Activated T-helper 1 cell treated with Interleukin-2 at 50 U/mL for 16 hours (primary cell): ENCODE measurements around the gene SLC13A2.
"Not testable (repeated sequence)": the region's sequence is repeated elsewhere in the genome, so short reads cannot be mapped to it uniquely, and the experiment has no call there.

Experiments used
- DNase-seq: peaks from one replicate; pipeline ENCODE4 v3.0.0-alpha.2; 2020; ENCODE audit warnings: low read depth

SLC13A2 gene

DNA sequence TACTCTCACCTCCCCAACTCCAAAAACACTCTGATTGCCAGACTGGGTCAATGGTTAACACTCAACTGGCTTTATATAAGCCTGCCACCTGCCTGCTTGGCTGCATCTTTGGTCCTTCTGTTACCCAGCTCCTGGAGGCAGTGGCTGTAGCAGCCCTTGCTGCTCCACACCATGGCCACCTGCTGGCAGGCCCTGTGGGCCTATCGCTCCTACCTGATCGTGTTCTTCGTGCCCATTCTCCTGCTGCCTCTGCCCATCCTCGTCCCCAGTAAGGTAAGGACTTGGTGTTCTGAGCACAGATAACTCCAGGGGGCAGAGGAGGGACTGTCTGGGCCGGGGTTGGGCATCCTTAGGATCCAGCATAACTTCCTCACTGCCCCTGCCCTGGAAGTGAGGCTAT is at the start of gene SLC13A2:
Gene SLC13A2 (plus strand): TSS at position 103 of the 400 bp plus-strand sequence. CDS start 69 bp downstream, at position 172.
- no peak for DNase-seq

DNA sequence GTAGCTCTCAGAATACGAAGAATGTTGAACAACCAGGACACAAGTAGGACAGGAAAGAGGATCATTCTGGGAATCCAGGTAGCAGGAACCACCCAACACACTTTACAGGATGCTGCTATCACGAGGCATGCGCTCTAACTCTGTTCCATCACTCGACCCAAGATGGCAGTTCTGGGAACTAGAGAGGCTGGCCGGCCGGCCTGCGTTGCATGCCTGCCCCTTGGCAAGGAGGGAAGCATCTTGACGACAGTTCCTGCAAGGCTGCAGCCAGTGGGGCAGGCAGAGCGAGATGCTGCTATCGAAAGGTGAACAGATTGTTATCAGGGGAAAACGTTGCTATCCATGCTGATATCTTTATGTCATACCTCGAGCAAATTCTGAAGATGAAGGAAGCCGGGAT is 48.2 kb upstream of the SLC13A2 start:
- no peak for DNase-seq

DNA sequence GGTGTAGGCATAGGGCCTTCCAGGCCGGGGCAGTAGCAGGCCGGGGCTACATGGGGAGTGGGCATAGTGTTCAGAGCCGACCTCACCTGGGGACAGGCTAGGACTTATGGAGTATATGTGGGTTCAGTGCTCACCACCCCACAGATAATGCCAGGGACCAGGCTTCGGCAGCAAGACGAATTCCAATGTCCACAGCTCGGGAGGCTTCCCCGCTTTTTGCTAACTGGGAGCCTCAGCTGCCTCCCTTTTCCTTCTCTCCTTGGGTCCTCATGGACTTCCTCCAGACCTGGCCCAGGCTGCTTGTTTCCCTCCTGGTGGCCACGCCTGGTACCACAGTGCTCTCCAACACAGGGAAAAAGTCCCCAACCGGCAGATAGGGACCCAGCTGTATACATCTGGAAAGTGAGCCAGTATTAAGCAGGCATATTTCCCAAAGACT is 47.3 kb upstream of the SLC13A2 start:
- DNase-seq: no peak

GRCh38 chr17:28427371-28427770 is 46.1 kb upstream of the SLC13A2 start:
- DNase-seq: no peak

DNA sequence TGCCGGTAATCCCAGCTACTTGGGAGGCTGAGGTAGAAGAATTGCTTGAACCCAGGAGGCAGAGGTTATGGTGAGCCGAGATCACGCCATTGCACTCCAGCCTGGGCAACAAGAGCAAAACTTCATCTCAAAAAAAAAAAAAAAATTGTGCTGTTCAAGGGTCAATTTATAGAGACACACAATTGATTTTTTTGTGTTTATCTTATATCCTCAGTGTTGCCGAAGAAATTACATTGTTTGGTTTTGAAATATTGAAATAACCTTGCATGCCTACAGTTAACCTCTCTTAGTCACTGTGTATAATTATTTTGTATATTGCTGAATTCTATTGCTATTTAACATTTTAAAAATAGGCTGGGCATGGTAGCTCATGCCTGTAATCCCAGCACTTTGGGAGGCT is 45.5 kb upstream of the SLC13A2 start:
- not testable (repeated sequence) for DNase-seq

GRCh38 chr17:28433721-28434120 is 39.7 kb upstream of the SLC13A2 start:
- DNase-seq: no peak

DNA sequence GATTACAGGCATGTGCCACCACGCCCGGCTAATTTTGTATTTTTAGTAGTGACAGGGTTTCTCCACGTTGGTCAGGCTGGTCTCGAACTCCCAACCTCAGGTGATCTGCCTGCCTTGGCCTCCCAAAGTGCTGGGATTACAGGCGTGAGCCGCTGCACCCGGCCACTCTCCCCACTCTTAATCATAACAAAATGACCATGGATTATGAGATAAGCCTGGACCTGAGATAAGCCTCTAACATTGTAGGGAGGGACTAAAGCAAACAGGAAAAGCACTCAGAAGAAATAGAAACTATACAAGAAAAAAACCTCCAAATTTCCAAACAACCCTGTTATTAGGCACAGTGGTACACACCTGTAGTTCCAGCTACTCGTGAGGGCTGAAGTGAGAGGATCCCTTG is 39.1 kb upstream of the SLC13A2 start:
- not testable (repeated sequence) for DNase-seq

DNA sequence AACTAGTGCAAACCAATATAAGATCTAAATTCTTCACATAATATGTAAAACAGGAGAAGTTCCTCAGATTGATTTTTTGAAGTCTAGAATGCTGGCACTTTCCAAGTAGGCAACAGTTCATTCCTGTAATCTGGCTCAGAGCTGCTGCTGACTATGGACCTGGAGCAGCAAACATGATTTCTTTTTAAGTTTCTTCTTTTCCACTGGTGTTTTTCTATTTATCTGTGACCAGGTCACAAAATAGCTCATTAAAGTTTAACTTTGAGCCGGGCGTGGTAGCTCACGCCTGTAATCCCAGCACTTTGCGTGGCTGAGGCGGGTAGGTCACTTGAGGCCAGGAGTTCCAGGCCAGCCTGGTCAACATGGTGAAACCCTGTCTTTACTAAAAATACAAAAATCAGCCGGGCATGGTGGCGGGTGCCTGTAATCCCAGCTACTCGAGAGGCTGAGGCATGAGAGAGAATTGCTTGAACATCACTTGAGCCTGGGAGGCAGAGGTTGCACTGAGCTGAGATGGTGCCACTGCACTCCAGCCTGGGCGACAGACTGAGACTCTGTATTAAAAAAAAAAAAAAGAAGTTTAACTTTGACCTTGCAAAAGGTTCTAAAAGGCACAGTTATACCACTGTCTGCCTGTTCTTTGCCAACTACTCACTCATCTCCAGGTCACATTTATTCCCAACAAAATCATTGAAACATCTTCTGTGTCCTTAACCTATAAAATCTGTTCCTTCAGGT is 29.4 kb upstream of the SLC13A2 start:
- DNase-seq: no peak

DNA sequence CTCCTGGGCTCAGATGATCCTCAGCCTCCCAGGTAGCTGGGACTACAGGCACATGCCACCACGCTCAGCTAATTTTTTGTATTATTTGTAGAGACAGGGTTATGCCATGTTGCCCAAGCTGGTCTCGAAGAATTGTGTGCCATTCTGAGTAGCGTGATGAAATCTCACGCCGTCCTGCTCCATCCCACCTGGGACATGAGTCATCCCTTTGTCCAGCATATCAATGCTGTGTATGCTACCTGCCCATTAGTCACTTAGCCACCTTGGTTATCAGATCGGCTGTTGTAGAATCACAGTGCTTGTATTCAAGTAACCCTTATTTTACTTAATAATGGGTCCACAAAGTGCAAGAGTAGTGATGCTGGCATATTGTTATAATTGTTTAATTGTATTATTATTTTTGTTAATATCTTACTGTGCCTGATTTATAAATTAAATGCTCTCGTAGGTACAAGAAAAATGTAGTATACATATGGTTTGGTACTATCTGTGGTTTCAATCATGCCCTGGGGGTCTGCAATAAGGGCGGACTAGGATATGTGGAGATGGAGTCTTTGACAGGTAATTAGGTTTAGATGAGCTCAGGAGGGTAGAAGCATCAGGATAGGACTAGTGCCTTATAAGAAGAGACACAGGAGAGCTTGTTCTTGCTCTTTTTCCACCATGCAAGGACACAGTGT is 26.6 kb upstream of the SLC13A2 start:
- no peak for DNase-seq

DNA sequence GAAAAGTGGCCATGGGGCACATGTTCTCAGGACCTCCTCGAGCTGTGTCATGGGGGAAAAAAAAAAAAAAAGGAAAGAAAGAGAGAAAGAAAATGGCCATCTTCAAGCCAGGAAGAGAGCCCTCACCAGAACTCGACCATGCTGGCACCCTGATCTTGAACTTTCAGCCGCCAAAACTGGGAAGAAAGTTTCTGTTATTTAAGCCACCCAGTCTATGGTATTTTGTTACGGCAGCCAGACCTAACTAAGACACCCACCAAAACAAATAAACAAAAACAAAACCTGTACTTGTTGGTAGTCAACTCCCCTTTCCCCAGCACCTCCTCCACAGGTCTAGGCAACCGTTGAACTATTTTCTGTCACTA is 26.1 kb upstream of the SLC13A2 start:
- DNase-seq: no peak

- no peak for DNase-seq
Measured at GRCh38 chr17:28449859-28450258, 23.6 kb upstream of the SLC13A2 start.

DNA sequence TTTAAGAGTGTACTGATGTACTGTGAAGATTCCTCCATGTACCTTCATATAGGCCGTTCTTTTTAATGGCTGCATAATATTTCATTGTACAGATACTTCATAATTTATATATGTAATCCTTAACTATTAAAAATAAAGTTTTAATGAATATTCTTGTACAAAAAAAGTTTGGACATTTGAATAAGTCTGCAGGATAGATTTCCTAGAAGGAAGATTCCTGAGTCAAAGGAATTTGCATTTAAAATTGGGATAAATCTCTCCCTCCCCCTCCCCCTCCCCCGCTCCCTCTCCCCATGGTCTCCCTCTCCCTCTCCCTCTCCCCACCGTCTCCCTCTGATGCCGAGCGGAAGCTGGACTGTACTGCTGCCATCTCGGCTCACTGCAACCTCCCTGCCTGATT is 15.6 kb upstream of the SLC13A2 start:
- DNase-seq: no peak

- not testable (repeated sequence) for DNase-seq
Measured at GRCh38 chr17:28458881-28459280, 14.6 kb upstream of the SLC13A2 start.

GRCh38 chr17:28460901-28461300 is 12.5 kb upstream of the SLC13A2 start:
- DNase-seq: no peak

- no peak for DNase-seq
Measured at GRCh38 chr17:28466001-28466400, 7.4 kb upstream of the SLC13A2 start.

- DNase-seq: no peak
Measured at GRCh38 chr17:28466521-28467048, 6.9 kb upstream of the SLC13A2 start.

DNA sequence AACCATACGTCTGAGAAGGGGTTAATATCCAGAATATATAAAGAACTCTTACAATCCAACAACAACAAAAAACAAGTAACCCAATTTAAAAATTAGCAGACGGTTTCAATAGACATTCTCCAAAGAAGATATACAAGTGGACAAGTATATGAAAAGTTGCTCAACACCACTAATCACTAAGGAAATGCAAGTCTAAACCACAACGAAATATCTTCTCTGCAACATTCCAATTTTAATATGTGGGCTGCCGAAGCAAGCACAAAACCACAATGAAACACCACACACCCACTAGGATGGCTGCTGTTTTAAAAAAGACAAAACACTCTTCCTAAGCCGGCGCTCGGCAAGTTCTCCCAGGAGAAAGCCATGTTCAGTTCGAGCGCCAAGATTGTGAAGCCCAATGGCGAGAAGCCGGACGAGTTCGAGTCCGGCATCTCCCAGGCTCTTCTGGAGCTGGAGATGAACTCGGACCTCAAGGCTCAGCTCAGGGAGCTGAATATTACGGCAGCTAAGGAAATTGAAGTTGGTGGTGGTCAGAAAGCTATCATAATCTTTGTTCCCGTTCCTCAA is 5.9 kb upstream of the SLC13A2 start:
- DNase-seq: no peak

DNA sequence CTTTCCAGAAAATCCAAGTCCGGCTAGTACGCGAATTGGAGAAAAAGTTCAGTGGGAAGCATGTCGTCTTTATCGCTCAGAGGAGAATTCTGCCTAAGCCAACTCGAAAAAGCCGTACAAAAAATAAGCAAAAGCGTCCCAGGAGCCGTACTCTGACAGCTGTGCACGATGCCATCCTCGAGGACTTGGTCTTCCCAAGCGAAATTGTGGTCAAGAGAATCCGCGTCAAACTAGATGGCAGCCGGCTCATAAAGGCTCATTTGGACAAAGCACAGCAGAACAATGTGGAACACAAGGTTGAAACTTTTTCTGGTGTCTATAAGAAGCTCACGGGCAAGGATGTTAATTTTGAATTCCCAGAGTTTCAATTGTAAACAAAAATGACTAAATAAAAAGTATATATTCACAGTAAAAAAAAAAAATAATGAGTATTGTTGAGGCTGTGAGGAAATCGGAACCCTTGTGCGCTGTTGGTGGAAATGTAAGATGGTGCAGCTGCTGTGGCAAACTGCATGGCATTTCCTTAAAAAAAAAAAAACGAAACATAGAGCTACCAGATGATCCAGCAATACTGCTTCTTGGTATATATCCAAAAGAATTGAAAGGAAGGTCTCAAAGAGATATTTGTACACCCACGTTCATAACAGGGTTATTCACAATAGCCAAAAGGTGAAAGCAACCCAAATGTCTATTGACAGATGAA is 5.3 kb upstream of the SLC13A2 start:
- not testable (repeated sequence) for DNase-seq

GRCh38 chr17:28468781-28469180 is 4.7 kb upstream of the SLC13A2 start:
- no peak for DNase-seq

DNA sequence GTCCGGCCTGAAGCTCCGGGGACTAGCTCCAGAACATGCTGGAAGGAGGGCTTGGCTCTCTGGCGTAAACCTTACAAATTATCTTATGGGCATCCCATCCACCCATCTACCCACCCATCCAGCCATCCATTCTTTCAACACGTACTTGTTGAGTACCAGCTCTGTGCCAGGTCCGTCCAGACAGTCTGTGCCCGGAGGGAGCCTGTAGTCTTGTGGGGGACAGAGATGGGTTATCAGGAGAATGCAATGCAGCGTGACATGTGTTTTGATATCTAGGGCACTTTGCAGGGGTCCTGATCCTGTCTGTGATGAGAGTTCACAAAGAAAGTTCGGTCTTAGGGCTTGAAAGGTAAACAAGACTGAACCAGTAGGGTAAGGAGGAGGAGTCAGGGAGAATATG is 4.1 kb upstream of the SLC13A2 start:
- no peak for DNase-seq

- DNase-seq: no peak
Measured at GRCh38 chr17:28470266-28470913, 3.1 kb upstream of the SLC13A2 start.

DNA sequence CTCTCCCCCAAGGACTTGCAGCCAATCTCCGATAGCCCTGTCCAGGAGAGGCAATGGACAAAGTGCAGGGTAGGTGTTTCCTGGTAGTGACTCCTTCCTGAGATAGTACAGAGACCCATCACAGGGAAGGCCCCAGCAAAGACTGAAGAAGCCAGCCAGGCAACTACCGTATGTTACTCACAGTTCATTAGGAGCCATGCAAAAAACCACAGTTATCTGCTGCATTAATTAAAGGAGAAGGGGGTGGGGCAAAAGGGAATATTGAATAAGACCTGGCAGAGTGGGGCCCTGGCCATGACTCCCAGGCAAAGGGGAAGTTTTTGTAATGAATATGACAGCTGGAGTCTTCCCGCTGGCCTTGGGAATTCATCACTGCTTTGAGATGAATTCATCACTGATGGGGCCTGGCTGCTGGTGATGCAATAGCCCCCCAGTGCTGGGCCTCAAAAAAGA is 2.5 kb upstream of the SLC13A2 start:
- DNase-seq: no peak
